ENCODE data around the gene WDR49. TPM values are rescaled to one million over a fixed set of nuclear protein-coding genes. Genes with fewer than 3 reads are reported as not detected.

WDR49 gene
- total and polyA plus RNA-seq, 11 donors, result 0.03 to 8.7 (median 1.7) TPM

GRCh38 chr3:167450195-167450594, 203.5 kb downstream of the WDR49 start:
- H3K4me1 ChIP-seq, result no peaks in the 10 kb centered on the region
- DNase-seq (no peak), ATAC-seq (no peak)
- TF ChIP-seq, protein P1, sequence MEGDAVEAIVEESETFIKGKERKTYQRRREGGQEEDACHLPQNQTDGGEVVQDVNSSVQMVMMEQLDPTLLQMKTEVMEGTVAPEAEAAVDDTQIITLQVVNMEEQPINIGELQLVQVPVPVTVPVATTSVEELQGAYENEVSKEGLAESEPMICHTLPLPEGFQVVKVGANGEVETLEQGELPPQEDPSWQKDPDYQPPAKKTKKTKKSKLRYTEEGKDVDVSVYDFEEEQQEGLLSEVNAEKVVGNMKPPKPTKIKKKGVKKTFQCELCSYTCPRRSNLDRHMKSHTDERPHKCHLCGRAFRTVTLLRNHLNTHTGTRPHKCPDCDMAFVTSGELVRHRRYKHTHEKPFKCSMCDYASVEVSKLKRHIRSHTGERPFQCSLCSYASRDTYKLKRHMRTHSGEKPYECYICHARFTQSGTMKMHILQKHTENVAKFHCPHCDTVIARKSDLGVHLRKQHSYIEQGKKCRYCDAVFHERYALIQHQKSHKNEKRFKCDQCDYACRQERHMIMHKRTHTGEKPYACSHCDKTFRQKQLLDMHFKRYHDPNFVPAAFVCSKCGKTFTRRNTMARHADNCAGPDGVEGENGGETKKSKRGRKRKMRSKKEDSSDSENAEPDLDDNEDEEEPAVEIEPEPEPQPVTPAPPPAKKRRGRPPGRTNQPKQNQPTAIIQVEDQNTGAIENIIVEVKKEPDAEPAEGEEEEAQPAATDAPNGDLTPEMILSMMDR (IDR thresholded peaks at IDR 0.05), result no peak
- no peak for TF ChIP-seq POLR2A (IDR thresholded peaks at IDR 0.05)
- no peaks in the 10 kb centered on the region for H3K9me3 ChIP-seq
- intact Hi-C loops (cut with DNase I), result no loop called here
- H3K27me3 ChIP-seq, result no peaks in the 10 kb centered on the region
- 75 to 90% (median 84%) methylated on average over 5 of the region's 5 CpGs for WGBS, 4 donors
- no peaks in the 10 kb centered on the region for H3K36me3 ChIP-seq
- H3K4me3 ChIP-seq, result no peak overlapping the region
- no peak overlapping the region for H3K27ac ChIP-seq

GRCh38 chr3:167445491-167445890, 208.3 kb downstream of the WDR49 start:
- DNase-seq (no peak), ATAC-seq (no peak)
- H3K4me3 ChIP-seq, result no peak overlapping the region
- peaks cover 0 to under 1% (median 0%) of the 10 kb centered on the region in 12 donors for H3K9me3 ChIP-seq
- TF ChIP-seq, protein P1 (IDR thresholded peaks at IDR 0.05), result no peak
- no peak overlapping the region for H3K27ac ChIP-seq
- H3K36me3 ChIP-seq, result no peaks in the 10 kb centered on the region
- intact Hi-C loops (cut with DNase I), result no loop called here
- no peaks in the 10 kb centered on the region for H3K27me3 ChIP-seq
- no peaks in the 10 kb centered on the region for H3K4me1 ChIP-seq

GRCh38 chr3:167441256-167441655, 212.5 kb downstream of the WDR49 start:
- Histone ChIP-seq H3K4me3 (no peak overlapping the region), H3K27ac (no peak overlapping the region), H3K9me3 (peaks cover 0 to 8% (median 0%) of the 10 kb centered on the region in 12 donors), H3K36me3 (no peaks in the 10 kb centered on the region), H3K4me1 (no peaks in the 10 kb centered on the region), H3K27me3 (no peaks in the 10 kb centered on the region)
- WGBS, 4 donors, result 70 to 85% (median 75%) methylated on average over 2 of the region's 2 CpGs
- DNase-seq, result no peak
- no peak for ATAC-seq
- intact Hi-C loops (cut with DNase I), result no loop called here
- no peak for TF ChIP-seq POLR2A (IDR thresholded peaks at IDR 0.05)
- TF ChIP-seq, protein P1 (IDR thresholded peaks at IDR 0.05), result no peak

DNA sequence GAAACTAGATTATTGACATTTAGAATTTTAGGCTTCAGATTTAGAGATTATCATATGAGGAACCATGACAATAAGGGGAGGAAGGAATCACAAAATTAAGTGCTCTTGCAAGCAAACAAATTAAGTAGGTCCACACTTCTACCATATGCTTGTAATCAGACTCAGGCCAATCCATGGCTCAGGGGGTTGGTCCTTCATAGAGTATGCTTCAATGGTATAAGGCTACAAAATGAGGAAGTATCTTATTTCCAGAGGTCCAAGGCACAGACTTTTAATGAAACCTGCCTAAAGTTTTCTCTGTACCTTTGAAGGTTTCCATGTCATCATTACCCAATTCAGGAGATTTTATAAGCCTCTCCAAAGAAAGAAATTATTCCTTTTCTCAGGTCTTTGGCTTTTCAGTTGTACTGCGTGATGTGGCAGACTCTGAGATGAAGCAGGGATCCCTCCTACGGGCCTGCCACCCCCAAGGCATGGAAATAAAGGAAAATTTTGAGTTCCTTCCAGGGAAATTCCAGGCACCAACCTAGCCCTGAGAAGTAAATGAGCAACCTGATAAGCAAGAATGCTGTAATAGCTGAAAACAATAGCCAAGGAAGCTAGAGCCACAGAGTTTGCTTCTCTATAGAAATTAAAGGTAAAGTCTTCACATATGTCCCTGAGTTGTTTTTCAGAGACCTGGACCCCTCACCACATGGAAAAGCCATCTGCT, 216.2 kb downstream of the WDR49 start:
- no peak for ATAC-seq
- no peak overlapping the region for H3K27ac ChIP-seq

More for the DNA sequence above, 216.2 kb downstream of the WDR49 start:
- intact Hi-C loops (cut with DNase I), result no loop called here
- peaks cover 0 to 8% (median 0%) of the 10 kb centered on the region in 12 donors for H3K9me3 ChIP-seq
- no peaks in the 10 kb centered on the region for H3K27me3 ChIP-seq
- H3K4me3 ChIP-seq, result no peak overlapping the region
- DNase-seq, result no peak
- no peaks in the 10 kb centered on the region for H3K36me3 ChIP-seq
- WGBS, 4 donors, result 54 to 72% (median 67%) methylated on average over 2 of the region's 2 CpGs
- no peak for TF ChIP-seq POLR2A (IDR thresholded peaks at IDR 0.05)
- H3K4me1 ChIP-seq, result no peaks in the 10 kb centered on the region

Other genes starting within 250 kb of the WDR49 start
- under 1 TPM in 1 of 9 donors, not detected in 8; 0.58 TPM for gene SERPINI2, start 179.9 kb downstream of the WDR49 start, total RNA-seq
- under 1 TPM in 1 of 2 donors, not detected in 1; 0.30 TPM for gene SERPINI2, start 179.9 kb downstream of the WDR49 start, polyA plus RNA-seq
- gene PDCD10, start 81.0 kb upstream of the WDR49 start, total RNA-seq, result 10 to 100 TPM; 32.1 to 53.9 (median 41.1) TPM
- gene PDCD10, start 81.0 kb upstream of the WDR49 start, polyA plus RNA-seq, result 10 to 100 TPM; 12.6 to 72.4 TPM
- gene SERPINI1, start 81.8 kb upstream of the WDR49 start, total RNA-seq, result 10 to 100 TPM in 5 of 9 donors, 1 to 10 TPM in 4; 5.6 to 18.5 (median 10.9) TPM
- 10 to 100 TPM in 1 of 2 donors, 1 to 10 TPM in 1; 7.9 to 10.7 TPM for gene SERPINI1, start 81.8 kb upstream of the WDR49 start, polyA plus RNA-seq

Data from heart left ventricle (tissue), 16 donors.